Measurements from ENCODE around the gene NLGN1. TPM values are rescaled to one million over a fixed set of nuclear protein-coding genes. Genes with fewer than 3 reads are reported as not detected.
"Not testable (repeated sequence)": the region's sequence is repeated elsewhere in the genome, so short reads cannot be mapped to it uniquely, and the experiment has no call there.

Gene NLGN1
- total RNA-seq, 4 donors from 2014 or later, result 21.6 to 50.7 (median 30.4) TPM

- Histone ChIP-seq H3K27me3 (no peaks in the 10 kb centered on the region), H3K36me3 (no peaks in the 10 kb centered on the region), H3K4me1 (peaks cover 0 to 14% (median 0%) of the 10 kb centered on the region in 4 donors), H3K9me3 (no peaks in the 10 kb centered on the region), H3K27ac (no peak overlapping the region), H3K4me3 (no peak overlapping the region)
- 41 to 47% methylated on average over 1 of the region's 1 CpG for WGBS, 2 donors
- no peak for DNase-seq (ENCODE audit: low spot score in 2 of 2)
- no peak for TF ChIP-seq POLR2A (IDR thresholded peaks at IDR 0.05)
- TF ChIP-seq, protein P1, sequence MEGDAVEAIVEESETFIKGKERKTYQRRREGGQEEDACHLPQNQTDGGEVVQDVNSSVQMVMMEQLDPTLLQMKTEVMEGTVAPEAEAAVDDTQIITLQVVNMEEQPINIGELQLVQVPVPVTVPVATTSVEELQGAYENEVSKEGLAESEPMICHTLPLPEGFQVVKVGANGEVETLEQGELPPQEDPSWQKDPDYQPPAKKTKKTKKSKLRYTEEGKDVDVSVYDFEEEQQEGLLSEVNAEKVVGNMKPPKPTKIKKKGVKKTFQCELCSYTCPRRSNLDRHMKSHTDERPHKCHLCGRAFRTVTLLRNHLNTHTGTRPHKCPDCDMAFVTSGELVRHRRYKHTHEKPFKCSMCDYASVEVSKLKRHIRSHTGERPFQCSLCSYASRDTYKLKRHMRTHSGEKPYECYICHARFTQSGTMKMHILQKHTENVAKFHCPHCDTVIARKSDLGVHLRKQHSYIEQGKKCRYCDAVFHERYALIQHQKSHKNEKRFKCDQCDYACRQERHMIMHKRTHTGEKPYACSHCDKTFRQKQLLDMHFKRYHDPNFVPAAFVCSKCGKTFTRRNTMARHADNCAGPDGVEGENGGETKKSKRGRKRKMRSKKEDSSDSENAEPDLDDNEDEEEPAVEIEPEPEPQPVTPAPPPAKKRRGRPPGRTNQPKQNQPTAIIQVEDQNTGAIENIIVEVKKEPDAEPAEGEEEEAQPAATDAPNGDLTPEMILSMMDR (IDR thresholded peaks at IDR 0.05), result no peak
- no peak for TF ChIP-seq EP300 (IDR thresholded peaks at IDR 0.05)
Measured at GRCh38 chr3:174204765-174205164, 807.2 kb downstream of the NLGN1 start.

- TF ChIP-seq POLR2A (IDR thresholded peaks at IDR 0.05) (no peak), EP300 (IDR thresholded peaks at IDR 0.05) (no peak)
- TF ChIP-seq, protein P1 (IDR thresholded peaks at IDR 0.05), result no peak
- H3K4me1 ChIP-seq, result peaks cover 0 to 14% (median 0%) of the 10 kb centered on the region in 4 donors
- H3K4me3 ChIP-seq, result no peak overlapping the region
- no peaks in the 10 kb centered on the region for H3K36me3 ChIP-seq
- DNase-seq (ENCODE audit: low spot score in 2 of 2), result no peak
- no peaks in the 10 kb centered on the region for H3K27me3 ChIP-seq
- H3K9me3 ChIP-seq, result no peaks in the 10 kb centered on the region
- no peak overlapping the region for H3K27ac ChIP-seq
- 94 to 95% methylated on average over 4 of the region's 4 CpGs for WGBS, 2 donors
Measured at GRCh38 chr3:174206607-174207192, 809.2 kb downstream of the NLGN1 start.

DNA sequence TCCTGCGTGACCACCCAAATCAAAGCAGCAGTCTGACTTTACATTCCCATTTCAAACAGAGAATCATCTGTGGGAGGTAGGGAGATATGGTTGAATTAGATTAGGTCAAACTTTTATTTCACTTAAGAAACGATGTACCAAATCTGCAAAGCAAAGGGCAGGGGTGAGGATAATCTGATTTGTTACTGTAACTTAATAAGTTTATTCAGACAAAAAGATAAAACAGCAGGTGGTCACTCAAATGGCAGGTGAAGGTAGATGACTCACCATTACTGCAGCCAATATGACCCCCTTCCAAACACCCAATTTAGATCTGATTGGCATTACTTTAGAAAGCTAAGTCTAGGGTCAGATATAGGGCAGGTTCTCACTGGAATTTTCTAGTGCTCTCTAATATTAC, 810.6 kb downstream of the NLGN1 start:
- Histone ChIP-seq H3K36me3 (no peaks in the 10 kb centered on the region), H3K27ac (no peak overlapping the region), H3K4me3 (no peak overlapping the region), H3K27me3 (no peaks in the 10 kb centered on the region), H3K4me1 (peaks cover 0 to under 1% (median 0%) of the 10 kb centered on the region in 4 donors), H3K9me3 (no peaks in the 10 kb centered on the region)
- DNase-seq (ENCODE audit: low spot score in 2 of 2), result no peak
- WGBS, 2 donors, result 81 to 92% methylated on average over 2 of the region's 2 CpGs
- TF ChIP-seq, protein P1 (IDR thresholded peaks at IDR 0.05), result no peak
- TF ChIP-seq POLR2A (IDR thresholded peaks at IDR 0.05) (no peak), EP300 (IDR thresholded peaks at IDR 0.05) (no peak)

DNA sequence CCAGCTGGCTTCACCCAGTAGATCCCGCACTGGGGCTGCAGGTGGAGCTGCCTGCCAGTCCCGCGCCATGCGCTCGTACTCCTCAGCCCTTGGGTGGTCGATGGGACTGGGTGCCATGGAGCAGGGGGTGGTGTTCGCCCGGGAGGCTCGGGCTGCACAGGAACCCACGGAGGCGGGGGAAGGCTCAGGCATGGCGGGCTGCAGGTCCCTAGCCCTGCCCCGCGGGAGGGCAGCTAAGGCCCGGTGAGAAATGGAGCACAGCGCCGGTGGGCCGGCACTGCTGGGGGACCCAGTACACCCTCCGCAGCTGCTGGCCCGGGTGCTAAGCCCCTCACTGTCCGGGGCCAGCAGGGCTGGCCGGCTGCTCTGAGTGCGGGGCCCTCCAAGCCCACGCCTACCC, 814.4 kb downstream of the NLGN1 start:
- not testable (repeated sequence) for H3K9me3 ChIP-seq; DNase-seq (ENCODE audit: low spot score in 2 of 2); H3K27ac ChIP-seq; H3K36me3 ChIP-seq; H3K27me3 ChIP-seq; H3K4me3 ChIP-seq; H3K4me1 ChIP-seq
- 99% methylated on average over 20 of the region's 24 CpGs; no CpG with 5 or more reads in 1 of the 2 donors for WGBS, 2 donors

GRCh38 chr3:174215456-174215855, 817.9 kb downstream of the NLGN1 start:
- WGBS, 2 donors, result 53 to 54% methylated on average over 5 of the region's 5 CpGs
- Histone ChIP-seq H3K9me3 (no peaks in the 10 kb centered on the region), H3K27me3 (no peaks in the 10 kb centered on the region), H3K36me3 (no peaks in the 10 kb centered on the region), H3K4me3 (no peak overlapping the region), H3K4me1 (no peaks in the 10 kb centered on the region), H3K27ac (no peak overlapping the region)
- TF ChIP-seq POLR2A (IDR thresholded peaks at IDR 0.05) (no peak), EP300 (IDR thresholded peaks at IDR 0.05) (no peak)
- TF ChIP-seq, protein P1 (IDR thresholded peaks at IDR 0.05), result no peak
- no peak for DNase-seq (ENCODE audit: low spot score in 2 of 2)

GRCh38 chr3:174216019-174216418, 818.5 kb downstream of the NLGN1 start:
- H3K36me3 ChIP-seq, result no peaks in the 10 kb centered on the region
- no peak for DNase-seq (ENCODE audit: low spot score in 2 of 2)

More at GRCh38 chr3:174216019-174216418, 818.5 kb downstream of the NLGN1 start:
- no peak overlapping the region for H3K27ac ChIP-seq
- H3K9me3 ChIP-seq, result no peaks in the 10 kb centered on the region
- H3K27me3 ChIP-seq, result no peaks in the 10 kb centered on the region
- 89 to 92% methylated on average over 2 of the region's 2 CpGs for WGBS, 2 donors
- no peaks in the 10 kb centered on the region for H3K4me1 ChIP-seq
- H3K4me3 ChIP-seq, result no peak overlapping the region
- TF ChIP-seq, protein P1 (IDR thresholded peaks at IDR 0.05), result no peak
- TF ChIP-seq EP300 (IDR thresholded peaks at IDR 0.05) (no peak), POLR2A (IDR thresholded peaks at IDR 0.05) (no peak)
